GM23338 (cell line): Measurements from ENCODE around the gene PAX5. TPM values are rescaled to one million over a fixed set of nuclear protein-coding genes. Genes with fewer than 3 reads are reported as not detected.

Experiments
- CREB1 ChIP-seq: fragments of 250-450 bp; sonication (Bioruptor Pico); IDR thresholded peaks from 2 replicates; pipeline ENCODE4 v1.5.0; 2020; ENCODE audit warnings: low read depth, mild to moderate bottlenecking, moderate library complexity
- polyA plus RNA-seq: library from polyadenylated mRNA; unstranded; fragments of >200 nt; fragmentation: Nextera tagmentation; extraction: Ambion mirVana; gene quantifications from 2 replicates; pipeline ENCODE4 v1.2.1, GENCODE V29; 2016
- total RNA-seq: library from RNA; depleted of rRNA; stranded (reverse); fragments of >200 nt; shearing (Covaris generic); gene quantifications from 2 replicates; pipeline ENCODE4 v1.2.3, GENCODE V29; 2014
- TF ChIP-seq, protein P1 (sequence below): fragments of 250-450 bp; sonication (Bioruptor Pico); IDR thresholded peaks from 2 replicates; pipeline ENCODE4 v1.5.0; 2020; ENCODE audit warnings: mild to moderate bottlenecking, moderate library complexity
- TF ChIP-seq, protein P2 (sequence below): IDR thresholded peaks from 2 replicates; pipeline ENCODE4 v1.6.1; 2016; ENCODE audit warnings: antibody characterized with exemption
- TF ChIP-seq, protein P3 (sequence below), 2 experiments: fragments of 200-600 bp in 1 of 2; sonication (generic) in 1 of 2; conservative IDR thresholded peaks; 2 replicates each; pipeline versions ENCODE4 v1.5.1 to v1.6.1; 2016 to 2017; ENCODE audit warnings: antibody characterized with exemption in 2 of 2, low read depth in 2 of 2, mild to moderate bottlenecking in 2 of 2, moderate library complexity in 1 of 2

The PAX5 gene
- total and polyA plus RNA-seq, 2 experiments from 2014 or later = 0.17 to 0.60 TPM

DNA sequence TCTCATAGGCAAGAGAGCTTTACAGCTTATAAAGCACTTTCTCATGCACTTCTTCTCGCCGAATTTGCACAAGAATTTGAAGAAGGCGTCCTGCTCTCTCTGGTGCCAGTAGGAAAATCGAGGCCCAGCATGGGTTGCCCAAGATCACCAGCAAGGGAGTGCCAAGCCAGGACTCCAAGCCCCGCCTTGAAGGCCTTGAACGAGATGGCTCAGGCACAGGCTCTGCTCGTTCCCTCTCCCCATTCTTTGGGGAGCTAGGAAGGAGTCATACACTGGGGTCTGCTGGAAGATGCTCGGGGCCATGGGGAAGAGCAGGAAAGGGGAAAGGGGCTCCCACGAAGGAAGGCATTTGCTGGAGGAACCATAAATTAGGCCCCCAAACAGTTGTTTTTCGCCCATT, 46.7 kb downstream of the PAX5 start (continued):
- TF ChIP-seq, protein P1, sequence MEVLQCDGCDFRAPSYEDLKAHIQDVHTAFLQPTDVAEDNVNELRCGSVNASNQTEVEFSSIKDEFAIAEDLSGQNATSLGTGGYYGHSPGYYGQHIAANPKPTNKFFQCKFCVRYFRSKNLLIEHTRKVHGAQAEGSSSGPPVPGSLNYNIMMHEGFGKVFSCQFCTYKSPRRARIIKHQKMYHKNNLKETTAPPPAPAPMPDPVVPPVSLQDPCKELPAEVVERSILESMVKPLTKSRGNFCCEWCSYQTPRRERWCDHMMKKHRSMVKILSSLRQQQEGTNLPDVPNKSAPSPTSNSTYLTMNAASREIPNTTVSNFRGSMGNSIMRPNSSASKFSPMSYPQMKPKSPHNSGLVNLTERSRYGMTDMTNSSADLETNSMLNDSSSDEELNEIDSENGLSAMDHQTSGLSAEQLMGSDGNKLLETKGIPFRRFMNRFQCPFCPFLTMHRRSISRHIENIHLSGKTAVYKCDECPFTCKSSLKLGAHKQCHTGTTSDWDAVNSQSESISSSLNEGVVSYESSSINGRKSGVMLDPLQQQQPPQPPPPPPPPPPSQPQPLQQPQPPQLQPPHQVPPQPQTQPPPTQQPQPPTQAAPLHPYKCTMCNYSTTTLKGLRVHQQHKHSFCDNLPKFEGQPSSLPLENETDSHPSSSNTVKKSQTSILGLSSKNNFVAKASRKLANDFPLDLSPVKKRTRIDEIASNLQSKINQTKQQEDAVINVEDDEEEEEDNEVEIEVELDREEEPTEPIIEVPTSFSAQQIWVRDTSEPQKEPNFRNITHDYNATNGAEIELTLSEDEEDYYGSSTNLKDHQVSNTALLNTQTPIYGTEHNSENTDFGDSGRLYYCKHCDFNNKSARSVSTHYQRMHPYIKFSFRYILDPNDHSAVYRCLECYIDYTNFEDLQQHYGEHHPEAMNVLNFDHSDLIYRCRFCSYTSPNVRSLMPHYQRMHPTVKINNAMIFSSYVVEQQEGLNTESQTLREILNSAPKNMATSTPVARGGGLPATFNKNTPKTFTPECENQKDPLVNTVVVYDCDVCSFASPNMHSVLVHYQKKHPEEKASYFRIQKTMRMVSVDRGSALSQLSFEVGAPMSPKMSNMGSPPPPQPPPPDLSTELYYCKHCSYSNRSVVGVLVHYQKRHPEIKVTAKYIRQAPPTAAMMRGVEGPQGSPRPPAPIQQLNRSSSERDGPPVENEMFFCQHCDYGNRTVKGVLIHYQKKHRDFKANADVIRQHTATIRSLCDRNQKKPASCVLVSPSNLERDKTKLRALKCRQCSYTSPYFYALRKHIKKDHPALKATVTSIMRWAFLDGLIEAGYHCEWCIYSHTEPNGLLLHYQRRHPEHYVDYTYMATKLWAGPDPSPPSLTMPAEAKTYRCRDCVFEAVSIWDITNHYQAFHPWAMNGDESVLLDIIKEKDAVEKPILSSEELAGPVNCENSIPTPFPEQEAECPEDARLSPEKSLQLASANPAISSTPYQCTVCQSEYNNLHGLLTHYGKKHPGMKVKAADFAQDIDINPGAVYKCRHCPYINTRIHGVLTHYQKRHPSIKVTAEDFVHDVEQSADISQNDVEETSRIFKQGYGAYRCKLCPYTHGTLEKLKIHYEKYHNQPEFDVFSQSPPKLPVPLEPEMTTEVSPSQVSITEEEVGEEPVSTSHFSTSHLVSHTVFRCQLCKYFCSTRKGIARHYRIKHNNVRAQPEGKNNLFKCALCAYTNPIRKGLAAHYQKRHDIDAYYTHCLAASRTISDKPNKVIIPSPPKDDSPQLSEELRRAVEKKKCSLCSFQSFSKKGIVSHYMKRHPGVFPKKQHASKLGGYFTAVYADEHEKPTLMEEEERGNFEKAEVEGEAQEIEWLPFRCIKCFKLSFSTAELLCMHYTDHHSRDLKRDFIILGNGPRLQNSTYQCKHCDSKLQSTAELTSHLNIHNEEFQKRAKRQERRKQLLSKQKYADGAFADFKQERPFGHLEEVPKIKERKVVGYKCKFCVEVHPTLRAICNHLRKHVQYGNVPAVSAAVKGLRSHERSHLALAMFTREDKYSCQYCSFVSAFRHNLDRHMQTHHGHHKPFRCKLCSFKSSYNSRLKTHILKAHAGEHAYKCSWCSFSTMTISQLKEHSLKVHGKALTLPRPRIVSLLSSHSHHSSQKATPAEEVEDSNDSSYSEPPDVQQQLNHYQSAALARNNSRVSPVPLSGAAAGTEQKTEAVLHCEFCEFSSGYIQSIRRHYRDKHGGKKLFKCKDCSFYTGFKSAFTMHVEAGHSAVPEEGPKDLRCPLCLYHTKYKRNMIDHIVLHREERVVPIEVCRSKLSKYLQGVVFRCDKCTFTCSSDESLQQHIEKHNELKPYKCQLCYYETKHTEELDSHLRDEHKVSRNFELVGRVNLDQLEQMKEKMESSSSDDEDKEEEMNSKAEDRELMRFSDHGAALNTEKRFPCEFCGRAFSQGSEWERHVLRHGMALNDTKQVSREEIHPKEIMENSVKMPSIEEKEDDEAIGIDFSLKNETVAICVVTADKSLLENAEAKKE = no peak
- TF ChIP-seq, protein P2, sequence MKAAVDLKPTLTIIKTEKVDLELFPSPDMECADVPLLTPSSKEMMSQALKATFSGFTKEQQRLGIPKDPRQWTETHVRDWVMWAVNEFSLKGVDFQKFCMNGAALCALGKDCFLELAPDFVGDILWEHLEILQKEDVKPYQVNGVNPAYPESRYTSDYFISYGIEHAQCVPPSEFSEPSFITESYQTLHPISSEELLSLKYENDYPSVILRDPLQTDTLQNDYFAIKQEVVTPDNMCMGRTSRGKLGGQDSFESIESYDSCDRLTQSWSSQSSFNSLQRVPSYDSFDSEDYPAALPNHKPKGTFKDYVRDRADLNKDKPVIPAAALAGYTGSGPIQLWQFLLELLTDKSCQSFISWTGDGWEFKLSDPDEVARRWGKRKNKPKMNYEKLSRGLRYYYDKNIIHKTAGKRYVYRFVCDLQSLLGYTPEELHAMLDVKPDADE = no peak
- TF ChIP-seq CREB1 (CRISPR knock-in tag) = no peak
- TF ChIP-seq, protein P3, sequence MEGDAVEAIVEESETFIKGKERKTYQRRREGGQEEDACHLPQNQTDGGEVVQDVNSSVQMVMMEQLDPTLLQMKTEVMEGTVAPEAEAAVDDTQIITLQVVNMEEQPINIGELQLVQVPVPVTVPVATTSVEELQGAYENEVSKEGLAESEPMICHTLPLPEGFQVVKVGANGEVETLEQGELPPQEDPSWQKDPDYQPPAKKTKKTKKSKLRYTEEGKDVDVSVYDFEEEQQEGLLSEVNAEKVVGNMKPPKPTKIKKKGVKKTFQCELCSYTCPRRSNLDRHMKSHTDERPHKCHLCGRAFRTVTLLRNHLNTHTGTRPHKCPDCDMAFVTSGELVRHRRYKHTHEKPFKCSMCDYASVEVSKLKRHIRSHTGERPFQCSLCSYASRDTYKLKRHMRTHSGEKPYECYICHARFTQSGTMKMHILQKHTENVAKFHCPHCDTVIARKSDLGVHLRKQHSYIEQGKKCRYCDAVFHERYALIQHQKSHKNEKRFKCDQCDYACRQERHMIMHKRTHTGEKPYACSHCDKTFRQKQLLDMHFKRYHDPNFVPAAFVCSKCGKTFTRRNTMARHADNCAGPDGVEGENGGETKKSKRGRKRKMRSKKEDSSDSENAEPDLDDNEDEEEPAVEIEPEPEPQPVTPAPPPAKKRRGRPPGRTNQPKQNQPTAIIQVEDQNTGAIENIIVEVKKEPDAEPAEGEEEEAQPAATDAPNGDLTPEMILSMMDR (conservative IDR thresholded peaks at IDR 0.05; ENCODE audit: low read depth in 2 of 2) = no peak
